AG09309 (cell line): Measurements from ENCODE around the gene SYT9.
"Not testable (repeated sequence)": the region's sequence is repeated elsewhere in the genome, so short reads cannot be mapped to it uniquely, and the experiment has no call there.

Experiments used
- DNase-seq: peaks from one replicate; pipeline ENCODE4 v3.0.0-alpha.2; 2010; ENCODE audit warnings: low read depth
- H3K4me3 ChIP-seq: 2 replicates; pipeline ENCODE4 v1.5.1; 2011; ENCODE audit warnings: mild to moderate bottlenecking, low read depth, low read length, moderate library complexity; ENCODE audit not compliant: control insufficient read depth
- CTCF ChIP-seq: IDR thresholded peaks from 2 replicates; pipeline ENCODE4 v1.5.1; 2011; ENCODE audit warnings: mild to moderate bottlenecking, low read depth, low read length, inconsistent platforms; ENCODE audit not compliant: insufficient read depth, control insufficient read depth; ENCODE audit errors: missing control alignments

The SYT9 gene

GRCh38 chr11:7516475-7516874, 264.8 kb downstream of the SYT9 start:
- DNase-seq, result no peak
- TF ChIP-seq CTCF, result no peak
- H3K4me3 ChIP-seq, result no peak overlapping the region

GRCh38 chr11:7517743-7518142, 266.0 kb downstream of the SYT9 start:
- H3K4me3 ChIP-seq, DNase-seq: not testable (repeated sequence)
